IMR-90 (cell line): ENCODE data around the gene RASL11A. TPM values are rescaled to one million over a fixed set of nuclear protein-coding genes. Genes with fewer than 3 reads are reported as not detected.

Experiments
- ATAC-seq: fragments of 200-7000 bp; cut with Tn5 transposase; 2 replicates; pipeline ENCODE4 v1.9.1; 2020; ENCODE audit warnings: low read depth, mild to moderate bottlenecking, moderate library complexity
- BruUV-seq: library from RNA; stranded (reverse); fragments of 400-500 nt; replicated peaks from 2 replicates; lab custom pipeline; 2021; lab: Mats Ljungman, UMichigan
- CTCF ChIA-PET: fragments of 300-600 bp; formaldehyde crosslinking; extraction: SDS; loops from one replicate; lab custom pipeline; 2021; ENCODE audit warnings: antibody characterized with exemption; lab: Yijun Ruan, JAX
- POLR2A ChIA-PET: fragments of 300-600 bp; sonication (Branson Sonifier 250); formaldehyde crosslinking; loops from one replicate; lab custom pipeline; 2022; ENCODE audit warnings: antibody characterized with exemption; ENCODE audit not compliant: unreplicated experiment; lab: Charles Lee
- DNase-seq: peaks from one replicate; pipeline ENCODE4 v3.0.0; 2013
- H2AFZ ChIP-seq: replicated peaks from 2 replicates; pipeline ENCODE3; 2013; ENCODE audit warnings: low read length, mild to moderate bottlenecking; ENCODE audit not compliant: poor library complexity
- H2AK5ac ChIP-seq: 2 replicates; pipeline ENCODE4 v1.6.1; 2013; ENCODE audit warnings: low read depth, low read length, inconsistent platforms
- H2AK9ac ChIP-seq: replicated peaks from 2 replicates; pipeline ENCODE3; 2013; ENCODE audit warnings: mild to moderate bottlenecking, low read depth, low read length, moderate library complexity; ENCODE audit not compliant: poor library complexity
- H2BK120ac ChIP-seq: 2 replicates; pipeline ENCODE4 v1.6.1; 2013; ENCODE audit warnings: low read depth, low read length, inconsistent platforms
- H2BK15ac ChIP-seq: 3 replicates; pipeline ENCODE4 v1.6.1; 2013; ENCODE audit warnings: low read depth, low read length, inconsistent platforms
- H2BK20ac ChIP-seq: 2 replicates; pipeline ENCODE4 v1.6.1; 2013; ENCODE audit warnings: low read depth, mild to moderate bottlenecking, inconsistent platforms, low read length, moderate library complexity
- H2BK5ac ChIP-seq: 2 replicates; pipeline ENCODE4 v1.6.1; 2013; ENCODE audit warnings: mild to moderate bottlenecking, low read depth, low read length, inconsistent platforms; ENCODE audit not compliant: poor library complexity, severe bottlenecking
- H3K14ac ChIP-seq: replicated peaks from 2 replicates; pipeline ENCODE4 v1.6.1; 2013; ENCODE audit warnings: low read depth, low read length, inconsistent platforms
- H3K18ac ChIP-seq: 2 replicates; pipeline ENCODE4 v1.6.1; 2013; ENCODE audit warnings: low read depth, low read length, control low read depth
- H3K23ac ChIP-seq: 2 replicates; pipeline ENCODE4 v1.6.1; 2013; ENCODE audit warnings: low read depth, low read length, inconsistent platforms
- H3K27ac ChIP-seq: 2 replicates; pipeline ENCODE4 v1.5.1; 2013; ENCODE audit warnings: mild to moderate bottlenecking, control low read depth, low read length; ENCODE audit not compliant: insufficient read depth
- H3K27me3 ChIP-seq: 2 replicates; pipeline ENCODE4 v1.6.1; 2013; ENCODE audit warnings: low read length; ENCODE audit not compliant: control insufficient read depth, insufficient read depth
- H3K36me3 ChIP-seq: 2 replicates; pipeline ENCODE4 v1.6.1; 2013; ENCODE audit warnings: low read length, mixed read lengths; ENCODE audit not compliant: control insufficient read depth, insufficient read depth
- H3K4ac ChIP-seq: 2 replicates; pipeline ENCODE4 v1.6.1; 2013; ENCODE audit warnings: low read depth, low read length, inconsistent platforms
- H3K4me1 ChIP-seq: 2 replicates; pipeline ENCODE4 v1.6.1; 2013; ENCODE audit warnings: low read length, mixed read lengths; ENCODE audit not compliant: control insufficient read depth, insufficient read depth
- H3K4me2 ChIP-seq: 2 replicates; pipeline ENCODE4 v1.6.1; 2013; ENCODE audit warnings: low read depth, mild to moderate bottlenecking, control low read depth, low read length, moderate library complexity
- H3K4me3 ChIP-seq: 2 replicates; pipeline ENCODE4 v1.5.1; 2013; ENCODE audit warnings: low read depth, mild to moderate bottlenecking, control low read depth, low read length, moderate library complexity; ENCODE audit not compliant: insufficient read depth
- H3K56ac ChIP-seq: 2 replicates; pipeline ENCODE4 v1.6.1; 2013; ENCODE audit warnings: low read length, inconsistent platforms; ENCODE audit not compliant: insufficient read depth; ENCODE audit errors: extremely low read depth
- H3K79me1 ChIP-seq, 2 experiments: 2 replicates each; pipeline ENCODE4 v1.6.1; 2013; ENCODE audit warnings: low read length in 2 of 2, inconsistent platforms in 1 of 2, low read depth in 1 of 2
- H3K9ac ChIP-seq: 2 replicates; pipeline ENCODE4 v1.6.1; 2013; ENCODE audit warnings: low read depth, low read length, control low read depth
- H3K9me1 ChIP-seq: 2 replicates; pipeline ENCODE4 v1.6.1; 2013; ENCODE audit warnings: low read length, inconsistent platforms; ENCODE audit not compliant: insufficient read depth
- H3K9me3 ChIP-seq: 2 replicates; pipeline ENCODE4 v1.6.1; 2013; ENCODE audit warnings: low read length; ENCODE audit not compliant: control insufficient read depth, insufficient read depth
- H4K20me1 ChIP-seq: 2 replicates; pipeline ENCODE4 v1.6.1; 2013; ENCODE audit warnings: low read length, inconsistent platforms; ENCODE audit not compliant: insufficient read depth
- H4K5ac ChIP-seq: 2 replicates; pipeline ENCODE4 v1.6.1; 2013; ENCODE audit warnings: mild to moderate bottlenecking, low read depth, low read length, control low read depth
- H4K8ac ChIP-seq, 2 experiments: 2 replicates each; pipeline ENCODE4 v1.6.1; 2013; ENCODE audit warnings: low read depth in 2 of 2, low read length in 2 of 2, control low read depth in 1 of 2, inconsistent platforms in 1 of 2
- H4K91ac ChIP-seq: 2 replicates; pipeline ENCODE4 v1.6.1; 2013; ENCODE audit warnings: low read depth, low read length, inconsistent platforms; ENCODE audit not compliant: insufficient read depth
- BHLHE40 ChIP-seq: fragments of 150-350 bp; IDR thresholded peaks from 2 replicates; pipeline ENCODE4 v1.6.1; 2016; ENCODE audit warnings: mild to moderate bottlenecking, low read depth, low read length
- CEBPB ChIP-seq: IDR thresholded peaks from 2 replicates; pipeline ENCODE4 v1.6.1; 2012; ENCODE audit warnings: low read depth, low read length, improper control_type of control experiment
- CHD1 ChIP-seq: IDR thresholded peaks from 2 replicates; pipeline ENCODE4 v1.6.1; 2012; ENCODE audit warnings: low read depth, low read length, improper control_type of control experiment
- ELK1 ChIP-seq: fragments of 150-350 bp; IDR thresholded peaks from 2 replicates; pipeline ENCODE4 v1.6.1; 2016; ENCODE audit warnings: low read depth, mild to moderate bottlenecking, low read length, moderate library complexity, borderline replicate concordance
- FOS ChIP-seq: fragments of 150-350 bp; IDR thresholded peaks from 2 replicates; pipeline ENCODE4 v1.6.1; 2016; ENCODE audit warnings: low read depth, low read length
- MAFK ChIP-seq: IDR thresholded peaks from 2 replicates; pipeline ENCODE4 v1.6.1; 2012; ENCODE audit warnings: low read depth, low read length, improper control_type of control experiment
- MAZ ChIP-seq: IDR thresholded peaks from 2 replicates; pipeline ENCODE4 v1.6.1; 2012; ENCODE audit warnings: low read depth, mild to moderate bottlenecking, low read length, improper control_type of control experiment, moderate library complexity, borderline replicate concordance
- MXI1 ChIP-seq: IDR thresholded peaks from 2 replicates; pipeline ENCODE4 v1.6.1; 2012; ENCODE audit warnings: low read depth, mild to moderate bottlenecking, low read length, moderate library complexity, borderline replicate concordance
- NFE2L2 ChIP-seq: fragments of 150-350 bp; IDR thresholded peaks from 2 replicates; pipeline ENCODE4 v1.6.1; 2016; ENCODE audit warnings: low read depth, mild to moderate bottlenecking, low read length
- POLR2A ChIP-seq: IDR thresholded peaks from 2 replicates; pipeline ENCODE4 v1.6.1; 2012; ENCODE audit warnings: mild to moderate bottlenecking, low read depth, low read length
- RAD21 ChIP-seq: IDR thresholded peaks from 2 replicates; pipeline ENCODE4 v1.6.1; 2012; ENCODE audit warnings: low read length, improper control_type of control experiment
- RCOR1 ChIP-seq: IDR thresholded peaks from 2 replicates; pipeline ENCODE4 v1.6.1; 2012; ENCODE audit warnings: mild to moderate bottlenecking, low read length, improper control_type of control experiment; ENCODE audit not compliant: insufficient replicate concordance
- SMC3 ChIP-seq: fragments of 150-350 bp; IDR thresholded peaks from 2 replicates; pipeline ENCODE4 v1.6.1; 2016; ENCODE audit warnings: low read depth, mild to moderate bottlenecking, antibody characterized with exemption, low read length, moderate library complexity
- WGBS, 2 experiments: methylation state at CpG; one replicate each; pipeline versions ENCODE4 v1.1.5 to v1.1.7; 2013; ENCODE audit warnings: missing lambda C conversion rate in 2 of 2; ENCODE audit not compliant: insufficient read length in 1 of 2; ENCODE audit errors: extremely low coverage in 2 of 2; 5-methylcytosine and 5-hydroxymethylcytosine counted together
- dilution Hi-C: fragments of 300-500 bp; cut with HindIII; formaldehyde crosslinking; loops from one replicate; pipeline ENCODE4 v1.14.3; 2018; ENCODE audit warnings: low sequenced_read_pairs; ENCODE audit not compliant: unreplicated experiment
- in situ Hi-C: fragments of 300-500 bp; cut with MboI; formaldehyde crosslinking; loops from 3 replicates; pipeline ENCODE4 v1.14.3; 2019; ENCODE audit warnings: low sequenced_read_pairs, inconsistent platforms, mixed read lengths
- intact Hi-C: fragments of 100-400 bp; cut with micrococcal nuclease; formaldehyde crosslinking; loops from 2 replicates; pipeline ENCODE4 v1.10.0; 2022
- polyA plus RNA-seq, 3 experiments: library from polyadenylated mRNA; depleted of rRNA; stranded (reverse); fragments of >200 nt; gene quantifications; 2 replicates each; pipeline ENCODE4 v1.2.3, GENCODE V29; 2012; ENCODE audit warnings: low replicate concordance in 1 of 3
- total RNA-seq: library from RNA; depleted of rRNA; stranded (reverse); fragments of >200 nt; gene quantifications from 2 replicates; pipeline ENCODE4 v1.2.3, GENCODE V29; 2012
- TF ChIP-seq, protein P1 (sequence below): conservative IDR thresholded peaks from 2 replicates; pipeline ENCODE4 v1.5.1; 2012; ENCODE audit warnings: mild to moderate bottlenecking, low read depth, low read length, improper control_type of control experiment

The RASL11A gene
- total and polyA plus RNA-seq, 2 of the 4 experiments (the other 2 are of a cell fraction), result 10.4 to 18.5 TPM

GRCh38 chr13:27289011-27289665, 18.5 kb downstream of the RASL11A start:
- H3K36me3 ChIP-seq, result no peaks in the 10 kb centered on the region
- H2AFZ ChIP-seq, result no peak overlapping the region
- H2AK9ac ChIP-seq, result no peak overlapping the region
- no peak overlapping the region for H3K56ac ChIP-seq
- H2BK120ac ChIP-seq, result no peak overlapping the region
- H3K4me3 ChIP-seq, result no peak overlapping the region
- H2AK5ac ChIP-seq, result no peak overlapping the region
- no peaks in the 10 kb centered on the region; the same call in 1 of the 2 replicates for H3K4me1 ChIP-seq
- no peak overlapping the region for H4K5ac ChIP-seq
- dilution Hi-C loops, result no loop called here
- no peak for ATAC-seq
- no peak overlapping the region for H3K4me2 ChIP-seq
- 63% methylated on average over 1 of the region's 2 CpGs; no CpG with 5 or more reads in 1 of the 2 experiments for WGBS, 2 experiments
- no peak overlapping the region for H2BK15ac ChIP-seq
- no TSS peak for BruUV-seq
- H3K27me3 ChIP-seq, result peaks cover 14% of the 10 kb centered on the region
- H3K27ac ChIP-seq, result no peak overlapping the region
- no peak overlapping the region for H4K8ac ChIP-seq
- CTCF ChIA-PET, result interaction anchor here (1.0 kb wide), 1 partner anchor 10 kb away, joined by 4 read pairs; no protein-coding TSS in a partner anchor
- intact Hi-C loops, result no loop called here
- H3K9me3 ChIP-seq, result no peaks in the 10 kb centered on the region; the same call in 1 of the 2 replicates
- no peak overlapping the region for H3K23ac ChIP-seq
- no peaks in the 10 kb centered on the region for H3K79me1 ChIP-seq
- H4K91ac ChIP-seq, result no peak overlapping the region
- H3K18ac ChIP-seq, result no peak overlapping the region
- in situ Hi-C loops, result no loop called here
- no peak overlapping the region for H3K9ac ChIP-seq
- no peak overlapping the region for H3K4ac ChIP-seq
- peaks cover 4% of the 10 kb centered on the region; the same call in 1 of the 2 replicates for H3K9me1 ChIP-seq
- H2BK5ac ChIP-seq, result no peak overlapping the region
- H4K20me1 ChIP-seq, result no peaks in the 10 kb centered on the region
- POLR2A ChIA-PET, result no interaction called here
- TF ChIP-seq, protein P1, sequence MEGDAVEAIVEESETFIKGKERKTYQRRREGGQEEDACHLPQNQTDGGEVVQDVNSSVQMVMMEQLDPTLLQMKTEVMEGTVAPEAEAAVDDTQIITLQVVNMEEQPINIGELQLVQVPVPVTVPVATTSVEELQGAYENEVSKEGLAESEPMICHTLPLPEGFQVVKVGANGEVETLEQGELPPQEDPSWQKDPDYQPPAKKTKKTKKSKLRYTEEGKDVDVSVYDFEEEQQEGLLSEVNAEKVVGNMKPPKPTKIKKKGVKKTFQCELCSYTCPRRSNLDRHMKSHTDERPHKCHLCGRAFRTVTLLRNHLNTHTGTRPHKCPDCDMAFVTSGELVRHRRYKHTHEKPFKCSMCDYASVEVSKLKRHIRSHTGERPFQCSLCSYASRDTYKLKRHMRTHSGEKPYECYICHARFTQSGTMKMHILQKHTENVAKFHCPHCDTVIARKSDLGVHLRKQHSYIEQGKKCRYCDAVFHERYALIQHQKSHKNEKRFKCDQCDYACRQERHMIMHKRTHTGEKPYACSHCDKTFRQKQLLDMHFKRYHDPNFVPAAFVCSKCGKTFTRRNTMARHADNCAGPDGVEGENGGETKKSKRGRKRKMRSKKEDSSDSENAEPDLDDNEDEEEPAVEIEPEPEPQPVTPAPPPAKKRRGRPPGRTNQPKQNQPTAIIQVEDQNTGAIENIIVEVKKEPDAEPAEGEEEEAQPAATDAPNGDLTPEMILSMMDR, result no peak
- TF ChIP-seq MAZ (no peak), FOS (no peak), SMC3 (no peak), MAFK (no peak), NFE2L2 (no peak), ELK1 (no peak), MXI1 (no peak), BHLHE40 (no peak), POLR2A (no peak), RAD21 (no peak), CEBPB (no peak), CHD1 (no peak), RCOR1 (no peak)
- no peak overlapping the region for H3K14ac ChIP-seq
- DNase-seq, result no peak
- no peak overlapping the region for H2BK20ac ChIP-seq
